Activated CD8-positive, alpha-beta memory T cell treated with anti-CD3 and anti-CD28 coated beads, Interleukin-2, amount 50 U/mL, for 1 hour (primary cell): Measurements from ENCODE around the gene MTHFD2.
"Not testable (repeated sequence)": the region's sequence is repeated elsewhere in the genome, so short reads cannot be mapped to it uniquely, and the experiment has no call there.

Experiments
- DNase-seq: peaks from one replicate; pipeline ENCODE4 v3.0.0-alpha.2; 2020; ENCODE audit errors: extremely low read depth

Gene MTHFD2

GRCh38 chr2:74228772-74229171 is 30.4 kb downstream of the MTHFD2 start:
- DNase-seq, result no peak

GRCh38 chr2:74229865-74230264 is 31.4 kb downstream of the MTHFD2 start:
- DNase-seq, result not testable (repeated sequence)

GRCh38 chr2:74232426-74232825 is 34.0 kb downstream of the MTHFD2 start:
- no peak for DNase-seq

- DNase-seq, result no peak
Measured at GRCh38 chr2:74233648-74234047, 35.2 kb downstream of the MTHFD2 start.

- DNase-seq, result no peak
Measured at GRCh38 chr2:74235041-74235440, 36.6 kb downstream of the MTHFD2 start.

- DNase-seq, result no peak
Measured at GRCh38 chr2:74238879-74239278, 40.5 kb downstream of the MTHFD2 start.

- DNase-seq, result no peak
Measured at GRCh38 chr2:74239346-74239745, 40.9 kb downstream of the MTHFD2 start.

- DNase-seq, result no peak
Measured at GRCh38 chr2:74242354-74243071, 44.1 kb downstream of the MTHFD2 start.

- DNase-seq, result no peak
Measured at GRCh38 chr2:74244286-74244685, 45.9 kb downstream of the MTHFD2 start.

GRCh38 chr2:74246496-74247195 is 48.2 kb downstream of the MTHFD2 start:
- DNase-seq, result no peak

GRCh38 chr2:74249406-74250122 is 51.1 kb downstream of the MTHFD2 start:
- DNase-seq, result no peak

GRCh38 chr2:74250189-74250631 is 51.8 kb downstream of the MTHFD2 start:
- peak; percentile 16 for DNase-seq

- no peak for DNase-seq
Measured at GRCh38 chr2:74252036-74252435, 53.6 kb downstream of the MTHFD2 start.

- no peak for DNase-seq
Measured at GRCh38 chr2:74252862-74253261, 54.4 kb downstream of the MTHFD2 start.

GRCh38 chr2:74253306-74253970 is 55.0 kb downstream of the MTHFD2 start:
- DNase-seq, result no peak

- no peak for DNase-seq
Measured at GRCh38 chr2:74253971-74254310, 55.5 kb downstream of the MTHFD2 start.

GRCh38 chr2:74255660-74256213 is 57.3 kb downstream of the MTHFD2 start:
- DNase-seq, result no peak

- DNase-seq, result no peak
Measured at GRCh38 chr2:74259191-74259590, 60.8 kb downstream of the MTHFD2 start.

- DNase-seq, result no peak
Measured at GRCh38 chr2:74259733-74260132, 61.3 kb downstream of the MTHFD2 start.

GRCh38 chr2:74260495-74260894 is 62.1 kb downstream of the MTHFD2 start:
- no peak for DNase-seq

GRCh38 chr2:74261204-74261864 is 62.9 kb downstream of the MTHFD2 start:
- DNase-seq, result no peak
